Stimulated activated CD4-positive, alpha-beta T cell treated with anti-CD3 and anti-CD28 coated beads, TNF-alpha, amount 100 ng/mL, for 1 hour (primary cell): ENCODE measurements around the gene MBTD1.
A peak's percentile ranks its signal among the peaks of the same experiment; 100 is the strongest.
"Not testable (repeated sequence)": the region's sequence is repeated elsewhere in the genome, so short reads cannot be mapped to it uniquely, and the experiment has no call there.

Source experiments
- DNase-seq, 3 donors: peaks; one replicate each; pipeline ENCODE4 v3.0.0-alpha.2; 2020; ENCODE audit warnings: low read depth in 3 of 3, low spot score in 1 of 3

Gene MBTD1

GRCh38 chr17:51189162-51189561 is 70.7 kb downstream of the MBTD1 start:
- no peak for DNase-seq

GRCh38 chr17:51188271-51188833 is 71.5 kb downstream of the MBTD1 start:
- DNase-seq, result no peak

GRCh38 chr17:51185763-51186332 is 74.0 kb downstream of the MBTD1 start:
- no peak for DNase-seq

- no peak for DNase-seq
These were observed 75.7 kb downstream of the MBTD1 start for GRCh38 chr17:51184124-51184523.

- no peak for DNase-seq
These were observed 79.4 kb downstream of the MBTD1 start for GRCh38 chr17:51180486-51180885.

- not testable (repeated sequence) for DNase-seq
These were observed 87.8 kb downstream of the MBTD1 start for GRCh38 chr17:51172030-51172429.

GRCh38 chr17:51170736-51171135 is 89.1 kb downstream of the MBTD1 start:
- DNase-seq, result no peak

GRCh38 chr17:51169340-51169739 is 90.5 kb downstream of the MBTD1 start:
- no peak for DNase-seq

GRCh38 chr17:51166987-51167931 is 92.6 kb downstream of the MBTD1 start:
- peak in 2 of 3 donors; percentile 41 to 73 for DNase-seq

- peak in 2 of 3 donors; percentile 26 to 71 for DNase-seq
These were observed 93.5 kb downstream of the MBTD1 start, which contains the start of gene NME2 for GRCh38 chr17:51166198-51166986. Gene NME2, plus strand, starts transcription at chr17:51166411. Its CDS starts 420 bp downstream, at chr17:51166831.

- peak in 1 of 3 donors; percentile 16 for DNase-seq
These were observed 94.1 kb downstream of the MBTD1 start for GRCh38 chr17:51165680-51166197.

- DNase-seq, result no peak
These were observed 94.8 kb downstream of the MBTD1 start for GRCh38 chr17:51164911-51165679.

- DNase-seq, result no peak
These were observed 98.3 kb downstream of the MBTD1 start for GRCh38 chr17:51161541-51161940.

GRCh38 chr17:51159604-51160003 is 100.2 kb downstream of the MBTD1 start:
- no peak for DNase-seq

- DNase-seq, result no peak
These were observed 104.4 kb downstream of the MBTD1 start for GRCh38 chr17:51155416-51155815.

- no peak for DNase-seq
These were observed 105.7 kb downstream of the MBTD1 start for GRCh38 chr17:51154176-51154575.

GRCh38 chr17:51153210-51154072 is 106.4 kb downstream of the MBTD1 start, which contains the start of gene NME1:
Gene NME1, plus strand, starts transcription at chr17:51153559. Its CDS starts 2,096 bp downstream, at chr17:51155655.
- DNase-seq, result peak; percentile 91 to 98 (median 96)

- DNase-seq, result no peak
These were observed 107.1 kb downstream of the MBTD1 start for GRCh38 chr17:51152766-51153209.

GRCh38 chr17:51150932-51151331 is 108.9 kb downstream of the MBTD1 start:
- DNase-seq, result no peak
